ENCODE results near the gene CPNE1.
A peak's percentile ranks its signal among the peaks of the same experiment; 100 is the strongest.

- TF ChIP-seq, protein P1, sequence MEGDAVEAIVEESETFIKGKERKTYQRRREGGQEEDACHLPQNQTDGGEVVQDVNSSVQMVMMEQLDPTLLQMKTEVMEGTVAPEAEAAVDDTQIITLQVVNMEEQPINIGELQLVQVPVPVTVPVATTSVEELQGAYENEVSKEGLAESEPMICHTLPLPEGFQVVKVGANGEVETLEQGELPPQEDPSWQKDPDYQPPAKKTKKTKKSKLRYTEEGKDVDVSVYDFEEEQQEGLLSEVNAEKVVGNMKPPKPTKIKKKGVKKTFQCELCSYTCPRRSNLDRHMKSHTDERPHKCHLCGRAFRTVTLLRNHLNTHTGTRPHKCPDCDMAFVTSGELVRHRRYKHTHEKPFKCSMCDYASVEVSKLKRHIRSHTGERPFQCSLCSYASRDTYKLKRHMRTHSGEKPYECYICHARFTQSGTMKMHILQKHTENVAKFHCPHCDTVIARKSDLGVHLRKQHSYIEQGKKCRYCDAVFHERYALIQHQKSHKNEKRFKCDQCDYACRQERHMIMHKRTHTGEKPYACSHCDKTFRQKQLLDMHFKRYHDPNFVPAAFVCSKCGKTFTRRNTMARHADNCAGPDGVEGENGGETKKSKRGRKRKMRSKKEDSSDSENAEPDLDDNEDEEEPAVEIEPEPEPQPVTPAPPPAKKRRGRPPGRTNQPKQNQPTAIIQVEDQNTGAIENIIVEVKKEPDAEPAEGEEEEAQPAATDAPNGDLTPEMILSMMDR (conservative IDR thresholded peaks at IDR 0.05; ENCODE audit: low read length), result peak; percentile 28; the same call in 1 of the 2 replicates
- no peak for TF ChIP-seq EZH2phosphoT487 (IDR thresholded peaks at IDR 0.05; ENCODE audit: borderline replicate concordance)
Measured at GRCh38 chr20:35695245-35695749, 30.6 kb upstream of the CPNE1 start.
